IPS-18c (cell line): Measurements from ENCODE around the gene CENPM.

Experiments used
- H3K4me3 ChIP-seq: 2 replicates; pipeline ENCODE4 v1.7.0; 2013; ENCODE audit warnings: low read depth, mild to moderate bottlenecking, low read length, moderate library complexity; ENCODE audit not compliant: insufficient read depth
- H3K9me3 ChIP-seq: one replicate; pipeline ENCODE4 v1.6.1; 2013; ENCODE audit warnings: mild to moderate bottlenecking, low read length, moderate library complexity; ENCODE audit not compliant: control insufficient read depth, insufficient read depth

CENPM gene

GRCh38 chr22:41946629-41947423, at the start of gene CENPM:
Gene CENPM (minus strand): TSS chr22:41947152. CDS start chr22:41947076, 76 bp downstream.
- H3K4me3 ChIP-seq = peak within 1 kb of the TSS; percentile 91
- H3K9me3 ChIP-seq = no peaks in the 10 kb centered on the region

- Histone ChIP-seq H3K9me3 (no peaks in the 10 kb centered on the region), H3K4me3 (no peak overlapping the region)
These were observed 48.3 kb upstream of the CENPM start for GRCh38 chr22:41995211-41995610.

GRCh38 chr22:41992496-41992895, 45.5 kb upstream of the CENPM start:
- H3K4me3 ChIP-seq = no peak overlapping the region
- H3K9me3 ChIP-seq = no peaks in the 10 kb centered on the region

- H3K9me3 ChIP-seq = no peaks in the 10 kb centered on the region
- no peak overlapping the region for H3K4me3 ChIP-seq
These were observed 44.2 kb upstream of the CENPM start for GRCh38 chr22:41991111-41991510.

- H3K9me3 ChIP-seq = peaks cover 2% of the 10 kb centered on the region
- no peak overlapping the region for H3K4me3 ChIP-seq
These were observed 42.3 kb upstream of the CENPM start for GRCh38 chr22:41989246-41989645.

GRCh38 chr22:41987276-41987675, 40.3 kb upstream of the CENPM start:
- Histone ChIP-seq H3K9me3 (peaks cover 2% of the 10 kb centered on the region), H3K4me3 (no peak overlapping the region)

- no peak overlapping the region for H3K4me3 ChIP-seq
These were observed 36.8 kb upstream of the CENPM start for GRCh38 chr22:41983513-41984405.

GRCh38 chr22:41982865-41983264, 35.9 kb upstream of the CENPM start:
- H3K9me3 ChIP-seq = peaks cover 2% of the 10 kb centered on the region
- H3K4me3 ChIP-seq = no peak overlapping the region

More at GRCh38 chr22:41983513-41984405, 36.8 kb upstream of the CENPM start:
- peaks cover 2% of the 10 kb centered on the region for H3K9me3 ChIP-seq

GRCh38 chr22:41979423-41980250, 32.7 kb upstream of the CENPM start:
- peaks cover 2% of the 10 kb centered on the region for H3K9me3 ChIP-seq
- no peak overlapping the region for H3K4me3 ChIP-seq

- H3K9me3 ChIP-seq = no peaks in the 10 kb centered on the region
- H3K4me3 ChIP-seq = no peak overlapping the region
These were observed 31.8 kb upstream of the CENPM start for GRCh38 chr22:41978732-41979131.

GRCh38 chr22:41976961-41977566, 30.1 kb upstream of the CENPM start:
- H3K4me3 ChIP-seq = peak overlapping the region; percentile 82
- H3K9me3 ChIP-seq = no peaks in the 10 kb centered on the region

GRCh38 chr22:41976070-41976901, 29.3 kb upstream of the CENPM start:
- Histone ChIP-seq H3K9me3 (no peaks in the 10 kb centered on the region), H3K4me3 (peak overlapping the region; percentile 52; the same call in 1 of the 2 replicates)

- Histone ChIP-seq H3K4me3 (no peak overlapping the region), H3K9me3 (no peaks in the 10 kb centered on the region)
These were observed 28.5 kb upstream of the CENPM start for GRCh38 chr22:41975299-41976069.

- Histone ChIP-seq H3K9me3 (no peaks in the 10 kb centered on the region), H3K4me3 (no peak overlapping the region)
These were observed 27.8 kb upstream of the CENPM start for GRCh38 chr22:41974691-41975290.

GRCh38 chr22:41971431-41971830, 24.5 kb upstream of the CENPM start:
- no peak overlapping the region for H3K4me3 ChIP-seq
- H3K9me3 ChIP-seq = no peaks in the 10 kb centered on the region
